Measurements from ENCODE around the gene C1QA. TPM values are rescaled to one million over a fixed set of nuclear protein-coding genes. Genes with fewer than 3 reads are reported as not detected.
A peak's percentile ranks its signal among the peaks of the same experiment; 100 is the strongest.
"Not testable (repeated sequence)": the region's sequence is repeated elsewhere in the genome, so short reads cannot be mapped to it uniquely, and the experiment has no call there.

Gene C1QA
- total RNA-seq, 1 donor from 2014 or later, result 164 TPM

DNA sequence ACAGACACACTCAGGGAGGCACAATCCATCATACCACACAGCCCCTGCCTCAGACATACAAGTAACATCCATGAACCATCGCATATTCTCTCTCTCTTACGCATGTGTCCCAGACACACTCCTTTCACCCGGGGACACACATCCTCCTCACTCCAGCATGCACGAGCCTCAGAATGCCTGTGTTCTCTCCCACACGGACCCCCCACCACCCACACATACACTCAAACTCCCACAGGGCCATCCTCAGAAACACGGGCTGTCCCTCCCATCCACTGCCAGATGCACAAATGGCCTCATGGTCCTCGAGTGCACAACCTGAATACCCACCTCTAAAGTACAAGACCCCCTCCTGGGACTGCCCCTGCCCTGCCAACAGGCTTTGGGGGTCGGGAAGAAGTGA lies 4.8 kb downstream of the C1QA start:
- DNase-seq (ENCODE audit: low spot score), result no peak

DNA sequence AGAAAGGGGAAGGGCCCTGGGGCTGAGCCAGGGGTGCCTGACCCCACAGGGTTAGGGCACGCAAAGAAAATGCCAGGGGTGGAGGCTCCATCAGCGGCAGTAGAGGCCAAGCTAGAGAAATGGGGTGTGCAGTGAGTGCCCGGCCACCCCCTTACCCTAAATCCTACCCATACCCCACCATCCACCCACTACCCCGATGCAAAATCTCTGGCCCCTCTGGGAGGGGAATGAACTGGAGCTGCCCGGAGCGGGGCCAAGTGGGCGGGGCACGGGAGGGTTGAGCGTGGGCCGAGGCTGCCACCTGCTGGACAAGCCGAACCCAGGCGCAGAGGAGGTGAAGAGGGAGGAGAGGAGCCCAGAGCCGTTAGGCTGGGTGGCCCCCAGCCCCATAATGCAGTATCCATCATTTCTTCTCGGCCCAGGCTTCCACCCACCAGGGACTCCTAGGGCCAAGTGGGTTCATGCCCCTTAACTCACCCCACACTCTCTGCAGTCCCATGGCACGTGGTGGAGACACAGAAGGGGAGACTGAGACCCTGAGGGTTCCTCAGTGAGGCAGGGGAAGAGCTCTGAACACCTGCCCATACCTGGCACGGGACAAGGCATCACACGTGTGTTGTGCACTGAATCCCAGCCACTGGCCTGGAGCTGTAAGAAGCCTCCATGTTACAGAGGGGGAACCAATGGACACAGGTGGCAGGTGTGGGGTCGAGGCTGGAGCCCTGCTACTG lies 5.6 kb downstream of the C1QA start:
- DNase-seq (ENCODE audit: low spot score), result peak; percentile 80

DNA sequence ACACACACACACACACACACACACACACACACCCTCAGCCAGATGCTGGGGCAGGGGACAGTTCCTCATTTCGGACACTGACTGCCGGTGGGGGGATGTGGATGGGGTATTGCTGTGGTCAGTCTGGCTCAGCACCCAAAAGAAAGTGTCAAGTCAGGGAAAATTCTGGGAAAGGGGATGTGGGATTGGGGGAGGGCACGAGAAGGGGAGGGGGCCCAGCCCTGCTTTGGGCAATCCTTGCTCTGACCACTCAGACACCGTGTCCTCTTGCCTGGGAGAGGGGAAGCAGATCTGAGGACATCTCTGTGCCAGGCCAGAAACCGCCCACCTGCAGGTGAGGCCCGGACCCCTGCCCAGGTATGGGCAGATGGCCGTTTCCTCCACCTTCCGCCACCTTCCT lies 7.0 kb downstream of the C1QA start, which contains the start of gene C1QC:
Gene C1QC (plus strand): TSS at position 253 of the 400 bp plus-strand sequence. CDS start 391 bp downstream, outside the sequence.
- peak; percentile 51 for DNase-seq (ENCODE audit: low spot score)

DNA sequence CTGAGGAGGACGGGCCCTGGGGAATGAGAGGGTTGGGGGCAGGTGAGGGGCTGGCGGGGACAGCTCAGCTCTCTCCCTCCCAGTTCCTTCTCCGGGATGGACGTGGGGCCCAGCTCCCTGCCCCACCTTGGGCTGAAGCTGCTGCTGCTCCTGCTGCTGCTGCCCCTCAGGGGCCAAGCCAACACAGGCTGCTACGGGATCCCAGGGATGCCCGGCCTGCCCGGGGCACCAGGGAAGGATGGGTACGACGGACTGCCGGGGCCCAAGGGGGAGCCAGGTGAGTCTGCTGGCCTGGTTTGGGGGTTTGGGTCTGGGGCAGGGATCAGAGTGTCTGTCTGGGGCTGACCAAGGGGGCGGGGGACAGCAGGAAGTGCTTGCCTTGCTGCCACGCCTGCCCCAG lies 7.5 kb downstream of the C1QA start:
- DNase-seq (ENCODE audit: low spot score), result no peak

DNA sequence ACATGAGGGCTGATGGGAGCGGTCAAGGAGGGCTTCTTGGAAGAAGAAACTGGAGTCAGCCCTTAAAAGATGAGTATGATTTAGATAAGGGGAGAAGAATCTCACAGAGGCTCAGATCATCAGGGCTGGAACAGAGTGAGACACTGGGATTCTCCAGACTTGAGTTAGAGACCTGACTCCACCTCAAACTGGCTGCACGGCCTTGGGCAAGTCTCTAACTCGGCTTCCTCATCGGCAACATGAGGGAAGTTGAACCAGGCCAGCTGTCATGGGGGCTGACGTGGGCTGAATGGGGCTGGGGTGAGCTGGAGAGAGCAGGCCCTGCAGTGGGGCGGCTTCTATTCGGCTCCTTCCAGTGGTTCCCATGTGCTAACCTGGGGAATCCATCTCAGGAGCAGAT lies 9.5 kb downstream of the C1QA start:
- DNase-seq (ENCODE audit: low spot score), result no peak

DNA sequence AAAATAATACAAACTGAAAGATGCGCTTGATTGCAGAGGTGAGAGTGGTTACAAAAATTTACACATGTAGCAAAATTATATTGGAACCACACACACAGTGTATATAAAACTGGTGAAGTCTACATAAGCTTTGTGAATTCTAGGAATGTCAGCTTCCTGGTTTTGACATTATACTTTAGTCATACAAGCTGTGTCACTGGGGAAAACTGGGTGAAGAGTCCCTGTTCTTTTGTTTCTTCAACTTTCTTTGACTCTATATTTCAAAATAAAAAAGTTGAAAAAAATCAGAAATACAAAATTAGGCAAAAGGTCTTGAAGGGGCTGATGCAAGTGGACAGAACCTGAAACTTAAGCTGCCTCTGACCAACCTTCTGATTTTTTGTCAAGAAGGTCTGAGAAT lies 10.0 kb downstream of the C1QA start:
- DNase-seq (ENCODE audit: low spot score), result no peak

DNA sequence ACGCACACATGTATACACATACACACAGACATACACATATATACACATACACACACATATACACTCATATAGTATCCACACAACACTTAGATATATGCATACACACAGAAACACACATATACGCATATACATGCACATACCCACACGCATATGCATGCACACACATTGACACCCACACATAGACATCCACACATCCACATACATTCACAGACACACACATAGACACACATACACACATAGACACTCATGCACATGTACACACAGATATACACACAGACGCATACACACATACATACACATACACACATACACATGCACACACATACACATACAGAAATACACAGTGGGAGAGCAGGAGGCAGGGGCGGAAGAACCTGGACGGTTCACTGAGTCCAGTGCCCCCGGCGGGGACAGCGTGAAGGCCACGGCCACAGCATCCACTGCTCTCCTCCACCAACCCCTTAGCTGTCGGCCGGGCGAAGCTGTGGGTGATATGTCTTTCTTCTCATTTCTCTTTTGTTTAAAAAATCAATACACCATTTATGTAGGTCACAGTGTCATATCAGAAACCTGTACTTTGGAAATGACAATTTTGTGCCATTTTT lies 13.8 kb downstream of the C1QA start:
- DNase-seq (ENCODE audit: low spot score), result no peak

DNA sequence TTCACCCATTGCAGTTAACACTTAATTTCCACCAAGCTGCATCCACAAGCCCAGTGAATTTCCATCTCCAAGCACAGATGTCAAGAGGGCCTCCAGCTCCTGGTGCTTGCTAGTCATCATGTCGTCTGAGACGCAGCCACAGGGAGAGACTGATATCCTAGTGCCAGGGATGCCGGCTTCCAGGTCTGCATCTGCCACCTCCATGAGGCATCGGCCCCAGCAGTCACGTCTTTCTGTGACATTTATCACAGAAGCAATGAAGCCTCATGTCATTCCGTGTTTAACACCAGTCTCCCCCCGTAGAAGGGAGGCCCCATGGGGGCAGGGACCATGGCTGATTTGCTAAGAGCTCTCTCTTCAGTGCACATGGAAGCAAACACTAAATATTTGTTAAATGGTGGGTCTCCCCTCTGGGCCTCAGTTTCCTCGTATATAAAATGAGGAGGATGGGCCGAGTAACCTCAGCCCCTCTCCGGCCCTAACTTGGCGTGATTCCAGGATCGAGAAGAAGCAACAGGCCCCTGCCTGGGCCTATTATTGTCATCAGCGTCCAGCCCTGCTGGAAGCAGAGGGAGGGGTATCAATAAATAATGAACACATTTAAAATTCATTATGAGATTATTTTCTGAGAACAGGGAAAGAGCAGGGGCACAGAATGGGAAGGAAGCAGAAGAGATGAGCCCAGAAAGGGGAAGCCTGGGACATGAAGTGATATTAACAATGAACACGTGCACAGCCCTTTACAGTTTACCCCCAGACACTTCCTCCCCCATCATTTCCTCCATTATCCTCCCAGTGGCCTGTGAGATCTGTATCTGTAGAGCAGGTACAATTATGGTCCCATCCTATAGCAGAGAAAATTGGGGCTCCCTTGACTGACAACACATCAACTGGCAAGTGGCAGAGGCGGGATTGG lies 15.8 kb downstream of the C1QA start:
- no peak for DNase-seq (ENCODE audit: low spot score)

DNA sequence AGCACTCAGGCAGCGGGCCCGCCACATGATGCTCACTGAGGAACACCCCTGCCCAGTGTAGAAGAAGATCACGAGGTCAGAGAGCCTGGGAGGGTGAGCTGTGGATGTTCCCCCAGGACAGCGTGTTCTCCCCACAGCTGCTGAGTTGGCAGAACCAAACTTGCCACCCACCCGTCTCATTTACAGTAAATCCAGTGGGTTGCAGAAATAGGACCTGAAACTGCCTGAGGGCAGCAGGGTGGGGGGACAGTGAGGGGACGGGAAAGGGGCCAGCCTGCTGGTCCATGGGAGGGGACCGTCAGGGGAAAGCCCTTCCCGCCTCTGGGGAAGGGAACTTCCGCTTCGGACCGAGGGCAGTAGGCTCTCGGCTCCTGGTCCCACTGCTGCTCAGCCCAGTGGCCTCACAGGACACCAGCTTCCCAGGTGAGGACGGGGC lies 16.5 kb downstream of the C1QA start, which contains the start of gene C1QB:
Gene C1QB (plus strand): TSS at position 356 of the 436 bp plus-strand sequence. CDS start 6,227 bp downstream, outside the sequence.
- DNase-seq (ENCODE audit: low spot score), result peak; percentile 48

DNA sequence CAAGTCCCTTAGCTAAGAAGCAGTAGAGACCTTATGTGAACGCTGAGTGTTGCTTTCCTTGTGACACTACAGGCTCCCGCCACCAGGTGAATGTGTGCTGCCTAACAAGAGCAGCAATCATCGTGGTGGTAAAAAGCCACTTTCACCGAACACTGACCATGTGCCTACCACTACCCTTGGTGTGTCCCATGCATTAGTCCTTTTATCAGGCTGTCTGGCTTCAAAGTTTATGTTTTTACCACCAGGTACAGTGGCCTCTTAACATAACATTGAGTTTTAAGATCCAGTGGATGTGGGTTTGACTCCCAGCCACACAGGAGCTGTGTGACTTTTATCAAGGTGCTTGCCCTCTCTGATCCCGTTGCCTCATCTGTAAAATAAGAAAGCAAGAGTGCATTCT lies 18.3 kb downstream of the C1QA start:
- DNase-seq (ENCODE audit: low spot score), result no peak

DNA sequence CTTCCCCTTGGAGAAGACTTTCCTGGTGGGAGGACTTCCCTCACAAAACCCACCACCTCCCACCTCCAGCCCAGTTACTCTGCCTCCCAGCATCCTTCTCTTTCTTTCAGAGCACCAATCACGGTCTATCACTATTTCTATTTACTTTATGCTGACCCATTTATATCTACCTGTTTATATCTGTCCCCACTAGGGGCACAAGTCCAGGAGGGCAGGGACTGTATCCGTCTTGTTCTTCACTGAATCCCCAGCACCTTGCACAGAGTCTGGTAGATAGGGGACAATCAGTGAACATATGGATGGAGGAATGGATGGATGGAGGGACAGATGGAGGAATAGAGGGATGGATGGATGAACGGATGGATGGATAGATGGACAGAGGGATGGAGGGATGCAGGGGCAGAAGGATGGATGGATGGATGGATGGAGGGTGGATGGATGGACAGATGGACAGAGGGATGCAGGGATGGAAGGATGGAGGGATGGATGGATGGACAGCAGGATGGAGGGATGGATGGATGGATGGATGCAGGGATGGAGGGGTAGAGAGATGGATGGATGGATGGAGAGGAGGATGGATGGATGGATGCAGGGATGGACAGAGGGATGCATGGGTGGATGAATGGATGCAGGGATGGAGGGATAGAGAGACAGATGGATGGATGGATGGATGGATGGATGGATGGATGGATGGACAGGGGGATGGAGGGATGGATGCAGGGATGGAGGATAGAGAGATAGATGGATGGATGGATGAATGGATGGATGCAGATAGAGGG lies 22.1 kb downstream of the C1QA start:
- no peak for DNase-seq (ENCODE audit: low spot score)

DNA sequence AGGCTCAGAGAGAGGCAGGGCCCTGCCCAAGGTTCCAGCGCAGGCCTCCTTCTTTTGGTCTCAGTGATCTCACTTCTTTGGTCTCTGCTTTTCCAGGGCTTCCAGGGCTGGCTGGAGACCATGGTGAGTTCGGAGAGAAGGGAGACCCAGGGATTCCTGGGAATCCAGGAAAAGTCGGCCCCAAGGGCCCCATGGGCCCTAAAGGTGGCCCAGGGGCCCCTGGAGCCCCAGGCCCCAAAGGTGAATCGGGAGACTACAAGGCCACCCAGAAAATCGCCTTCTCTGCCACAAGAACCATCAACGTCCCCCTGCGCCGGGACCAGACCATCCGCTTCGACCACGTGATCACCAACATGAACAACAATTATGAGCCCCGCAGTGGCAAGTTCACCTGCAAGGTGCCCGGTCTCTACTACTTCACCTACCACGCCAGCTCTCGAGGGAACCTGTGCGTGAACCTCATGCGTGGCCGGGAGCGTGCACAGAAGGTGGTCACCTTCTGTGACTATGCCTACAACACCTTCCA lies 24.4 kb downstream of the C1QA start:
- DNase-seq (ENCODE audit: low spot score), result no peak

DNA sequence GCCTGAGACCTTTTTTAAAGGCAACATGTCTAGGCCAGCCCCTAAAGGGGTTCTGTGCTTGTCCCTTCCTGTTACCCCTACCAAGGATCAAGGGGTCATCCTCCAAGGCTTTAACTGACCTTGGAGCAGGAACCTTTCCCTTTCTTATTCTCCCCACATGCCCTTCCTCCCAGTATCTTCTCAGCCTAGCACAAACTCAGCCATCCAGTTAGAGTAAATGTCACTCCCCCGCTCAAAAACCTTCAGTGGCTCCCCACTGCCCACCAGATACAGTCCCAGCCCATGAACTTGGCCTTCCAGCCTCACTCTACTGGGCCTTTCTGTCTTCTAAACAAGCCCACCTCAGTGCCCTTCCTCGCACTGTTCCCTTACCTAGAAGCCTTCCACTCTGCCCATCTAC lies 25.5 kb downstream of the C1QA start:
- DNase-seq (ENCODE audit: low spot score), result no peak

DNA sequence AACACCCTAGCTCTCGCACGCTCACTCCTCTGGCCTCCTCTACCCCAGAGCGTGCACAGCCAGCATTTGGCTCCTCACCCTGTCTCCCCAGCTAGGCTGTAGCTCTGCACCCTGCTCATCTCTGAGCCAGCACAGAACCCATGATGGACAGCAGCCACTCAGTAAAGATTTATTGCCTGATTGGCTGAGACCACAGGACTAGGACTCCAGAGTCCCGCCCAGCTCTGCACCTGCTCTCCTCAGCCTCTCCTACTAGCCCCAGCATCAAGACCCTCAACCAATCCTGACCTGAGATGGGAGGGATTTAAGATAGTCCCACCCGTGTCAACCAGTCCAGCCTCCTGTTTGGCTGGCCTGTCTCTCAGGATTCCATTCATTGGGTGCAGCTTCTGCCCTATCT lies 25.9 kb downstream of the C1QA start:
- DNase-seq (ENCODE audit: low spot score), result peak; percentile 29

DNA sequence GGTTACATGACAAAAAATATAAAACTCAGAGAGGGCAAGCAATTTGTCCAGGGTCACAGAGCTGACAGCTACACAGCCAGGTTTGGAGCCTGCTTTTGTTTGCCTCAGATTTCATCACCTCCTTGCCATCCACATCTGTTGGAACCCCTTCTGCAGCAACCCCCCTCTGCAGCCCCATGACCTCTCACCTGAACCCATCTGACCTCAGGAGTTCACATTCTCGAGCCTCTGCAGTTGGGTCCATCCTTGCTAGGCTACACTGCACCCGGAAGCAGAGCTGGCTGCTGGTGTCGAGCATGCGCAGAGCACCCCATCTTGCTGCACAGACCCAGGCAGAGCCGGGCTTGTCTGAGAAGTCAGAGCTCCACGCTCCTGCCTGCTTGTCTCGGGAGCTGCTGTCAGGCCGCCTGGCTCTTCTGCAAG lies 26.6 kb downstream of the C1QA start:
- no peak for DNase-seq (ENCODE audit: low spot score)

DNA sequence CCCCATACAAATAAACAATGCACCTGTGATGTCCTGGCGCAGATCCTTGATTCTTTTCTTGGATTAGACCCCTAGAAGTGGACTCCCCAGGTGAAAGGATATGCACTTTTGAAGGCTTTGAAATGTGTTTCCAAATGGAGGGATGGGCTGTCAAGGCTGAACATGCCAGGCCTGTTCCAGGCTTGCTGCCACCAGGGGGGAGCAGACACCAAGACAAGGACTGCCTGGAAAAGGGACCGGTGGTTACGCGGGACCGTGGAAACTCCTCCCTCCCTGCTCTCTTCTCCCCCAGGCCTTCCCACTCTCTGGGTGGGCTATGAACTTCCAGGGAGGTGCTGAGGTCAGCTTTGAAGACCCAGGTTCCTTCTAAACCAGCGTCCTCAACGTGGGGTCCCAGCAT lies 29.3 kb downstream of the C1QA start:
- no peak for DNase-seq (ENCODE audit: low spot score)

DNA sequence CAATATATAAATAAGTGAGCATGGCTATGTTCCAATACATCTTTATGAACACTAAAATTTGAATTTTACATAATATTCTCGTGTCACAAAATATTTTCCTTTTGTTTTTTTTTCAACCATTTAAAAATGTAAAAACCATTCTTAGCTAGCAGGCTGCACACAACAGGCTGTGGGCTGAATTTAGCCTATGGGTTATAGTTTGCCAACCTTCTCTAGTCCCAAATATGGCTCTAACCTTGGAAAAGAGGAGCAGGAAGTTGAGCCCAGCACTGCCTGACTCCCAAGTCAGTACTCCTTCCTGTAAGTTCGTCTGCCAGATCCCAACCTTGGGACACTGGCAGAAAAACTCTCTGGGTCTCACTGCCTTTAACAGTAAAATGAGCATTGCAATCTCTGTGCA lies 30.0 kb downstream of the C1QA start:
- no peak for DNase-seq (ENCODE audit: low spot score)

DNA sequence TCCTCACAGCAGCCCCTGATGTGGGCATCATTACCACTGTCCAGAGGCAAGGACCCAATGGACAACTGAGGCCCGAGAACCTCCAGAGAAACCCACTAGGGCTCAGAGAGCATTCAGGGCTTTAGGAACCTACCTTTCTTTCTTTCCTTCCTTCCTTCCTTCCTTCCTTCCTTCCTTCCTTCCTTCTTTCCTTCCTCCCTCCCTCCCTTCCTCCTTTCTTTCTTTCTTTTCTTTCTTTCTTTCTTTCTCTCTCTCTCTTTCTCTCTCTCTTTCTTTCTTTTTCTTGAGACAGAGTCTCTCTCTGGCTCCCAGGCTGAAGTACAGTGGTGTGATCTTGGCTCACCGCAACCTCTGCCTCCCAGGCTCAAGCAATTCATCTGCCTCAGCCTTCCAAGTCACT lies 32.4 kb downstream of the C1QA start:
- DNase-seq (ENCODE audit: low spot score), result not testable (repeated sequence)

DNA sequence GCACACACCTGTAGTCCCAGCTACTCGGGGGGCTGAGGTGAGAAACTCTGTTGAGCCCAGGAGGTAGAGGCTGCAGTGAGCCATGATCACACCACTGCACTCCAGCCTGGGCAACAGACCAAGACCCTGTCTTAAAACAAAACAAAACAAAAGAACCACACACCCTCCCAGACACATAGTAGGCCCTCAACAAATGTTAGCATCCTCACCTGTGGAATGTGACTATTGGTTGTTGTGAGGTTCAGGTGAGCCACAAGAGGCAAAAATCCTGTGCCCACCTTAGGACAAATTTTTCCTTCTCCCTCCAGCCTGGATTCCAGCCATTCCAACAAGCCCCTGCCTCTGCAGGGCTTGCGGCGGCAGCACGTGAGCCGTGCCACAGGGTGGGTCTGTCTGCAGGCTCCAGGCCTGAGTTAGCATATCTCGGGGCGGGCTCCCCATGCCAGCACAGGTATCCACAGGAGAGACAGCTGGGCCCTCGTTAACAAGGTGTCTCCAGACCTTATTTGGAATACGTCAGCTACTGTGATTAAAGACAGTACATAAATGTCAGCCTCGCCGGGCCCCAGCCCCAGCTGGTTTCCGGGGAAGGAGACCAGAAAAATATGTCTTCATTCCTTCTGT lies 34.0 kb downstream of the C1QA start:
- no peak for DNase-seq (ENCODE audit: low spot score)

DNA sequence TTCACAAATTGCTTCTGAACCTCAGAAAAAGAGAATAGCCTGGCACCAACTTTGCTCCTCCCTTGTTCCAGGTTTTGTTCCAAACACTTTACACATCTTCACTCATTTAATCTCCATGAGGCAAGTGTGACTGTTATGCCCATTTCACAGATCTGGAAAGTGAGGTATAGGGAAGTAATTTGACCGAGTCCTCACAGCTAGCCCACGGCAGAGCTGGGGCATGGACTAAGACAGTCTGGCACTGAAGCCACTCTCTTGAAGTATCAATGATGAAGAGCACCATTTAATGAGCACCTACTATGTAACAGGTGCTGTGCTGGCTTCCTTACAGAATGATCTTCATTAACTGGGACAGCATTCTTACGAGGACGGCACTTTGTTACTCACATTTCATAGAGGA lies 35.6 kb downstream of the C1QA start:
- DNase-seq (ENCODE audit: low spot score), result no peak
